ENCODE data around the gene NCKAP5.

- TF ChIP-seq POLR2AphosphoS5 (IDR thresholded peaks at IDR 0.05; ENCODE audit: low read depth, low read length) (no peak), REST (IDR thresholded peaks at IDR 0.05; ENCODE audit: insufficient read depth in 1 of 2, low read depth in 2 of 2, low read length in 2 of 2) (no peak)
Measured at GRCh38 chr2:132760405-132760804, 807.9 kb downstream of the NCKAP5 start.

Data from PFSK-1 (cell line).